ENCODE results near the gene CXCL3.
"Not testable (repeated sequence)": the region's sequence is repeated elsewhere in the genome, so short reads cannot be mapped to it uniquely, and the experiment has no call there.

The CXCL3 gene

GRCh38 chr4:74038425-74039314 is at the start of gene CXCL3:
TSS of gene CXCL3 (minus strand) at chr4:74038689. CDS start at chr4:74038611, 78 bp downstream.
- DNase-seq = peak; percentile 11

- DNase-seq = no peak
Observed at GRCh38 chr4:74087481-74087880, 49.0 kb upstream of the CXCL3 start.

- DNase-seq = no peak
Observed at GRCh38 chr4:74085669-74086068, 47.2 kb upstream of the CXCL3 start.

GRCh38 chr4:74084984-74085383 is 46.5 kb upstream of the CXCL3 start:
- no peak for DNase-seq

DNA sequence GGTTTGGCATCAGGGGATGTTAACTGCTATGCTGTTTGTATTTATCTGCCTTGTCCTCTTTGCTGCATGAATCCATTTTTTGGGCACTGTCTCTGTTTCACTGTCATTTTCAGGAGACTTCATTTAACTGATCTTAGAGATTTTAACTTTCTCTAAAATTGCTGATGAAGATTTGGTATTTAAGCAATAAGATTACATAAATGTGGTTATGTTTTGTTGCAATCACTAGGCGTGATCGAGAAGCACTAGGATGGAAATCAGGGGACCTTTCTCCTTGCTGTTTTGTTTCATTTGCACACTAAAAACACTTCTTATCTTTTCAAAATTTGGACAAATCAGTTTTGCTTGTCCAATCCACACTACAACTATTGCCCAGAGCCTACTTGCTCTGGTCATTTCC is 45.1 kb upstream of the CXCL3 start:
- DNase-seq = no peak

DNA sequence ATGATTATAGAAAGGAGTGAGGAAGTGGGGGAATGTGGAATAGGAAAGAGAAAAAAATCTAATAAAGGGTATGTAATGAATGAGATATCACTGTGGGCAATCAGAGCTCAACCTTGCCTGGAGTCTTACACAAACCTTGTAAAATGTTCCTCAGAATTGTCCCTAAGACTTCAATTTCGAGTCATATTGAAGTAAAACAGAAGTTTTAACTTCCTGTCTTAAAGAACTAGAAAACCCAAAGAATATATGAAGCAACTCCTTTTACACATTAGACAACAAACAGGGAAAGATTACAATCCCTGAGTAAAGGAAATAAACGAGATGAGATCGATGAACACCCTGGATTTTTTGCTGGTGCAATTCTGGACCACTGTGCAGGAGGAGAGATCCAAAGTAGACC is 42.5 kb upstream of the CXCL3 start:
- DNase-seq = no peak

DNA sequence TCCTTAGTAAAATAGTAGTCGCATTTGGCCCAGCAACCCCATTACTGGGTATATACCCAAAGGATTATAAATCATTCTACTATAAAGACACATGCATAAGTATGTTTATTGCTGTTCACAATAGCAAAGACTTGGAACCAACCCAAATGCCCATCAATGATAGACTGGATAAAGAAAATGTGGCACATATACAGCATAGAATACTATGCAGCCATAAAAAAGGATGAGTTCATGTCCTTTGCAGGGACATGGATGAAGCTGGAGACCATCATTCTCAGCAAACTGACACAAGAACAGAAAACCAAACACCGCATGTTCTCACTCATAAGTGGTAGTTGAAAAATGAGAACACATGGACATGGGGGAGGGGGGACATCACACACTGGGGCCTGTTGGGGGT is 41.9 kb upstream of the CXCL3 start:
- not testable (repeated sequence) for DNase-seq

DNA sequence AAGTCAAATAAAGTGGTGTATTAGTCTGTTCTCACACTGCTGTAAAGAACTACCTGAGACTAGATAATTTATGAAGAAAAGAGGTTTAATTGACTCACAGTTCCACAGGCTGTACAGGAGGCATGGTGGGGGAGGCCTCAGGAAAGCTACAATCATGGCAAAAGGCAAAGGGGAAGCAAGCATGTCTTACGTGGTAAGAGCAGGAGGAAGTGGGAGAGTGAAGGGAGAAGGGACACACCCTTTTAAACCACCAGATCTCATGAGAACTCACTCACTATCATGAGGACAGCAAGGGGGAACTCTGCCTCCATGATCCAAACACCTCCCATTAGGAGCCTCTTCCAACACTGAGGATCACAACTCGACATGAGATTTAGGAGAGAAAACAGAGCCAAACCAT is 40.5 kb upstream of the CXCL3 start:
- not testable (repeated sequence) for DNase-seq

DNA sequence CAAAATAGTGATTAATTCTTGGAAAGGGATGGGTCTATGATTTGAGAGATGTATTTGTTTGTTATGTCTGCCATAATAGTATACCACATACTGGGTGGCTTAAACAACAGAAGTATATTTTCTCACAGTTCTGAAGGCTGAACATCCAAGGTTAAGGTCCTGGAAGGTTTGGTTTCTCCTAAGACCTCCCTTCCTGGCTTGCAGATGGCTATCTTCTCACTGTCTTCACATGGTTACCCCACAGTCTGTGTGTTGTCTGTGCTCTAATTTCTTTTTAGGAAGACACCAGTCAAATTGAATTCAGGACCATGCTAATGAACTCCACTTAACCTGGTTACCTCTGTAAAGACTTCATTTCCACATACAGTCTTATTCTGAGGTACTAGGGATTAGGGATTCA is 34.9 kb upstream of the CXCL3 start:
- no peak for DNase-seq

GRCh38 chr4:74072739-74073138 is 34.2 kb upstream of the CXCL3 start:
- DNase-seq = no peak

DNA sequence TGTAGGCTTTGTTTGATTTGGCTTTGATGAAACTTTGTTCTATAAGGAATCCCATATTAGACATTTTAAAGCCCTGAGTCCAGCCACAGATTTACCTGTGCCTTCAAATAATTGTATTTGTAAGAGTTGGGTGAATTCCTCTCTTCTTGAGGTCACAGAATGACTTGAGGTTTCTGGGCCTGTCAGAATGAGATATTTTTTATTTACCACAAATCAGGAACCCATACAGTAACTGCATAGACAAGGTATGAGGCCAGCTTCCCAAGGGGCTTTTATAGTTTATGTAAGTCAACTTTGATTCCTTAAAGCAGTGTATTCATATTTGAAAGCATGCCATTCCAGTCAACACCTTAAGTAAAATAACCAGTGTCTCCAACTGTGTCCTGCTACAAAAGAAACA is 29.1 kb upstream of the CXCL3 start:
- DNase-seq = no peak

DNA sequence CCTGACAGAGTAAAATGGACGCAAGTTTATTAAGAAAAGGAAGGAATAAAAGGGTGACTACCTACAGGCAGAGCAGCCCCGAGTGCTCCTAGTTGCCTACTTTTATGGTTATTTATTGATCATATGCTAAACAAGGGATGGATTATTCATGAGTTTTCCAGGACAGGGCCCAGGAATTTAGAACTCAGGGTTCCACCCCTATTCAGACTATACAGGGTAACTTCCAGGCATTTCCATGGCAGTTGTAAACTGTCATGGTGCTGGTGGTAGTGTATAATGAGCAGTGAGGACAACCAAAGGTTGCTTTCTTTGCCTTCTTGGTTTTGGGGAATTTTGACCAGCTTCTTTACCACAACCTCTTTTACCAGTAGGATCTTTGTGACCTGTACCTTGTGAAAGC is 27.7 kb upstream of the CXCL3 start:
- no peak for DNase-seq

DNA sequence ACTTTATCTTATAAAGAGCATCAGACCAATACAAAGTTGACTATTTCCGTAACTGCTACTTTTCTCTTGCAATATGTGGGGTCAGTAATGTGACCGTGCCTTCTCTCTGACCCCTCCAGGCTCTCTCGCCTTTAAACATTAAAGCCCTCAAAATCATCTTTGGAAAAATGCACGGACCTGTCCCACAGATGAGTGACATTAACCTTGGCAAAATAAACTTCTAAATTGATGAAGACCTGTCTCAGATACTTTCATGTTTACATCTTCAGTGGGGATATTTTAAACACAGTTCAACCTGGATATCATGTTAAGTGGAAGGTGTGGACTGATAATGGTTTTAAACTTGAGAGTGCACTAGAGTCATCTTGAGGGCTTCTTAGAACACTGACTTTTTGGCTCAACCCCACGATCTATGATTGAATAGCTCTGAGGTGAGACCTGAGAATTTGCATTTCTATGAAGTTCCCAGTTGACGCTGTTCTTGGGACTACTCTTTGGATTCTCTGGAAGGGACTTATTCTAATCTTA is 26.7 kb upstream of the CXCL3 start:
- DNase-seq = no peak

GRCh38 chr4:74063859-74064258 is 25.4 kb upstream of the CXCL3 start:
- no peak for DNase-seq

DNA sequence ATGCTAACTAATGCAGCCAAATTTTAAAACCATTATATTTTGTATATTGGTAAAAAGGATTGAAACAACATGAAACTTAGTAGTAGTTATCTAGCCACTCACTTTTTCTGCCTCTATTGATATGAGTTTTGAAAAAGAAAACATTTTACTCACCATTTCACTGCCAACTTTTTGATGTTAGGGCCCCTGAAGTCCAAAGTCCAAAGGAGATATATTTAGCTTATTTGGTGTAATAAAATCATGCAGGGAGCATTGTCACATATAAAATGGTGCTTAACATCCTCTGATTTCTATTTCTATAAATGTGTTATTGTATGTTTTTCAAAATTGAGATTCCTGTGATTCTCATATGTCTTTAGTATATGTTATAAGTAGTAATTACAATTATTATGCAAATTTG is 24.5 kb upstream of the CXCL3 start:
- no peak for DNase-seq

GRCh38 chr4:74061430-74061829 is 22.9 kb upstream of the CXCL3 start:
- DNase-seq = no peak

GRCh38 chr4:74059161-74059829 is 20.8 kb upstream of the CXCL3 start:
- no peak for DNase-seq

DNA sequence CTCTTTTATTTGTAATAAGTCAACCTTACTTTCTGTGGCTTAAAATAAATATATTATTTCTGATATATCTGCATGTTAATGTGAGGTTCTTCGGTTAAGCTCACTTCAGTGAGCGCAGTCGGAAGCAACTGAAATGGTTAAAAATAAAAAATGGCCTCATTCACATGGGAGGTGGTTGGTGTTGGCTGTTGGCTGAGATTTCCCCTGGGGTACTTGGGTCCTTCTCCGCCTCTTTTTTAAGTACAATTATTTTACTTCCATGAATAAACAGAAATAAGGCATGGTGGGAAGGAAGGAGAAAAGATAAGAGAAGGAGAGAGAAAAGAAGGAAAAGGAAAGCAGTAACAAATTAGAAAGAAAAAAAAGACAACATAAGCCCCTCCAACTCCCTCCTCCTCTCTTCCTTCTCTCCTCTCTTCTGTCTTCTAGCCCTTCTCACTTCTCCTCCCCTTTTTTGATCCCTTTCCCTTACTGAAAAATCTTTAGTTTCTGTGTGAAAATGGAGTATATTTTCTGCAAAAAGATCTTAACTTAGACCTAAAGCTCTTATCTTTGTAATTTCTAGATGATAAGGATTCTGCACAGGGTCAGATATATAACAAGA is 19.7 kb upstream of the CXCL3 start:
- DNase-seq = no peak

- no peak for DNase-seq
Observed at GRCh38 chr4:74057588-74057987, 19.1 kb upstream of the CXCL3 start.

GRCh38 chr4:74056858-74057562 is 18.5 kb upstream of the CXCL3 start:
- DNase-seq = no peak

DNA sequence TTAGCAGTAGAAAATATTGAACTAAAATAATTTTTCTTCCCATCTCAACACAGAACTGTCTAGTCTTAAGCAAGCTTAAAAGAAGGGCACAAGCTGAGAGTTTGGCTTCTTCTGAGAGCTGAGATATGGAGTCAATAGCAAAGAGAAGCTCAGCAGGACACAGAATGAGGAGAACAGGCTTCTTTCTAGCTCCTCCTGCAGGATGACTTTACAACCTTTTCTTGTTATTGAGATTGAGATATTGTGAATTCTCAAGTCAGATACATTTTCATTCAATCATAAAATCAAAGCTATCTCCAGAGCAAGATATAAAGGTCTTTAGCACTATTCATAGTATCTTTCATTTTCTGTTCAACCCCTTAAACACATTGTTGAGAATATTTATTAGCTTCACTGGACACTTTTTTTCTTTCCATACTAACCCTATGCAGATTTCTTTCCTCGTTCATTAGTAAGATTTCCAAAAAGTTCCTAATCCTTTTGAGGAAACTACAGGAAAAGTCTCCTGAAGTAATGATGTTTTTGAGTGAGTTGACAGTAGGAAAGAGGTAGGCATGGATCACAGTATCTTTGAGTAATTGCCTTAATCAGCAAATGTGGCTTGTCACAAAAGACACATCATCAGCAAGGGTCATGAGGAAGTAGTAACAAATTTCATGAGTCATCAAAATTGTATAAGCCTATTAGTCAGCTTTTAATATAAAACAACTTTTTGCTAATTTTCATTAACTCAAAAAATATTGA is 17.8 kb upstream of the CXCL3 start:
- DNase-seq = no peak

DNA sequence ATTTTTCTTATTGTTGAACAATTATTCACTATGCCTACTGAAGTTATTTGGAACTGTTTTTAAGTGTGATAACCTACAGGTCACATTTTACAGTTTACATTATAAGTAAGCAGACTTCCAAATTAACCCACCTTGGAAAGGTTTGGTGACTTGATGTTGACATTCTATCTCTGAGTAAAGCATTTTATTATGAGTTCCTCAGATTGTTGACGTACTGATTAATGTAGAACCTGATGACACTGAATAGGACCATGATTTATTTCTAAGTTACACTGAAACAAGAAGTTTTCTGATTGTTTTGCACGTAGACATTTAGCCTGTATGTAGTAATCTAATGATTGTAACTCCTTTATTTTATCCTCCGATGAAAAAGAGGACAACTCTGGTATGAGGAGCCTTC is 17.0 kb upstream of the CXCL3 start:
- no peak for DNase-seq
